NCI-H1417 (cell line): ENCODE data around the gene HLA-C.
"Not testable (repeated sequence)": the region's sequence is repeated elsewhere in the genome, so short reads cannot be mapped to it uniquely, and the experiment has no call there.

Experiments
- DNase-seq, 3 experiments: peaks; one replicate each; lab custom pipeline; 2025; lab: John Stamatoyannopoulos, UW

The HLA-C gene

DNA sequence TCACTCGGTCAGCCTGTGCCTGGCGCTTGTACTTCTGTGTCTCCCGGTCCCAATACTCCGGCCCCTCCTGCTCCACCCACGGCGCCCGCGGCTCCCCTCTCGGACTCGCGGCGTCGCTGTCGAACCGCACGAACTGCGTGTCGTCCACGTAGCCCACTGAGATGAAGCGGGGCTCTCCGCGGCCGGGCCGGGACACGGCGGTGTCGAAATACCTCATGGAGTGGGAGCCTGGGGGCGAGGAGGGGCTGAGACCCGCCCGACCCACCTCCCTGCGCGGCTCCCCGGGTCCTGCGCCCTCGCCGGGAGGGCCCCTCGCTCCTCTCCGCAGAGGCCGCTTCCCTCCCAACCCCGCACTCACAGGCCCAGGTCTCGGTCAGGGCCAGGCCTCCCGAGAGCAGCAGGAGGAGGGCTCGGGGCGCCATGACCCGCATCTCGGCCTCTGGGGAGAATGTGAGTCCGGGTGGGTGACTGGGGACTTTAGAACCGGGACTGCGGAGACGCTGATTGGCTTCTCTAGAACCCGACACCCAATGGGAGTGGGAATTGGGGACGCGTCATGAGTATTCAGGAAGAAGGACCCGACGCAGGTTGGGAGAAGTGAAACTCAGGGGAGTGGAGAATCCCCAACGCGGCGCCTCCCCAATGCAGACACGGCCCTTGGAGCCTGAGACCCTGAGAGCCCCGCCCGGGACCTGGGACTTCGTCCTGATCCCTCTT is at the start of gene HLA-C:
HLA-C (minus strand) TSS at position 452 of the 717 bp plus-strand sequence; CDS start at position 431, 21 bp downstream.
- DNase-seq = peak; percentile 82 to 91 (median 83)

GRCh38 chr6:31321005-31321707 is 49.3 kb upstream of the HLA-C start:
- DNase-seq = no peak

DNA sequence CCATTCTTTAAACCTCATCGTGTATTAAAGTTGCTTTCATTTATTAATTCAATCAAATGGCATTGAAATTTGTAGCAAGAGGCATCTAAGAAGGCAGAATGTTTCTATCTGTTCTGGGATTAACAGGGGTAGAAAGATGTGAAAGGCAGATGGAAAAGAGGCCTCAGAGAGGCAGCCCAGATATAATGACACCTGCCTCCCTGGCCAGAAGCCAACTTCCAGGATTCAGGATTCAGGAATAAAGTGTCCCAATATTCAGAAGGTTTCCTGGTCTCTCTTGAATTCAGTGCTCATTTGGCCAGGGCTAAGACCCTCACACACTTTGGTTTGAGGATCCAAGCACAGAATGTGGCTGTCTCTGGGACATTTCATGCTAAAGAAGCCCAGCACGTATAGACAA is 45.1 kb upstream of the HLA-C start:
- DNase-seq = no peak

DNA sequence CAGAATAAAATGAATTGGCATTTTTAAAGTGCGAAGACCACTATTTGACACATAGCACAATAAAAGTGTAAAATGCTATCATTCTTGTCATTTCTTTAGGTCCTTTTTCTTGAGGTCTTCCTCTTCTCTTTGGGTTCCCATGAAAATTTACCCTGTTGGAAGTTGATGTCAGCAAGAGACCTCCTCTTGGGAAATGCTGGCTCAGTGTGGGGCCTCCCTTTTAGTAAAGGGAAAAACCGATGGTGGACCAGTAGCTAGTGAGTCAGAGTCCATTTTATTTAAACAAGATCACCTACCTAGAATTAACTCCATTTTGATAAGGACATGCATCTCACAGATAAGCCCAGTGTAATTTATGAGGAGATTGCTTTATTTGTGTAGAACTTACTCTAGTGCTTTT is 37.7 kb upstream of the HLA-C start:
- no peak for DNase-seq

GRCh38 chr6:31308845-31309175 is 36.9 kb upstream of the HLA-C start:
- no peak for DNase-seq

DNA sequence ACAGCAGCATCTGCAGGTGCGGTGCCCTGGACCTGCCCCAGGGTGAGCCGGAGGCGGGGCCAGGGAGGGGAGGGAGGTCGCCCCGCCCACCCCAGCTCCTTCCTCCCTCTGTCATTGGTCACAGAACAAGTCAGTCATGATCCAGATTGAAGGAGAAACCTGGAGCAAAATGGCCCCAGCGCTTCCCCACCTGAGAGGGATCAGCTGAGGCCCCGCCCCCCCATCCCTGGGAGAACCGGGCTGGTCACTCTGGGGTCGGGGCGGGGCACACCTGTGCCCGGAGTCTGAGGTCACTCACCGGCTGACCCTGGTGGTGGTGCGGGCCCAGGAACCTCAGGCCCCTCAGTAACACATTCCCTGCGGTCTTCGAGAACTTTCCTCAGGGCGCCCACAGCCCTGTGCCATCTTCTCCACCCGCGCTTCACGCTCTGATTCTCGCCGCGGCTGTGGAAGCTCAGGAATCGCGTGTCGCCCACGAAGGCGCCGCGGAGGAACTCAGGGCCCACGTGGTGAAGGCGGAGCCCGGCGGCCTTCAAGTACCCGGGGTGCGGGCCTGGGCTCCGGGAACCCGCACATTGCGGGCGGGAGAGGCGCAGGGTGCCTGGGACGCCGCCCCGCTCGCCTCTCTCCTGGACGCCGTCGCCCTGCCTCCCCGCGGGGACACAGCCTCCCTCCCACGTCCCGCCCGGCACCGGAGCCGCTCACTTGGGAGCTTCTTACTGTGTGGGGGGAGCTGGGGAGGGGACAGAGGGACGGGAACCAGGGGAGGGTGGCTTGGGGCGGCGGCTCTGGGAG is 36.4 kb upstream of the HLA-C start:
- peak; percentile 68 to 86 (median 73) for DNase-seq

- no peak for DNase-seq
Observed at GRCh38 chr6:31307669-31308049, 35.8 kb upstream of the HLA-C start.

DNA sequence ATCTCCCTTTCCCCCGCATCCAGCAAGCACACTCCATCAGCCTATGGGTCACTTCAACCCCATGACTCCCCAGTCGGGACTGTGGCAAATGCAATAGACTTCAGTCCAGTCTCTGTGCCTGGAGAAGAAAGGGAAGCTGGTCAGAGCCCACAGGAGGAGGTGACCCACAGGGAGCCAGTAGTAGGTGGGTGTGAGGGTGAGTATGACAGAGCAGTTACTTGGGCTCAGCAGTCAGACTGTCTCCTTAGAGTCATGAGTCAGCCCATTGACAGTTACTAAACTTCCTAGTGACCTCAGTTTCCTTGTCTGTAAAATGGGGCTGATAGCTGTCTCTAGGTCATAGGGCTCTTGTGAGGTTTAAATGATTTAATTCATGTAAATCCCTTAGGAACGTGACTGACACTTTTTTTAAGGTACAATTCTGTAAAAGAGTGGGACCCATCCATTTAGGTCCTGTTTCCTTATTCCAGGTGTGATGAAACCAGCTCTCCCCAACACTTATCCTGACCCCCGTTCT is 33.9 kb upstream of the HLA-C start:
- DNase-seq = no peak

DNA sequence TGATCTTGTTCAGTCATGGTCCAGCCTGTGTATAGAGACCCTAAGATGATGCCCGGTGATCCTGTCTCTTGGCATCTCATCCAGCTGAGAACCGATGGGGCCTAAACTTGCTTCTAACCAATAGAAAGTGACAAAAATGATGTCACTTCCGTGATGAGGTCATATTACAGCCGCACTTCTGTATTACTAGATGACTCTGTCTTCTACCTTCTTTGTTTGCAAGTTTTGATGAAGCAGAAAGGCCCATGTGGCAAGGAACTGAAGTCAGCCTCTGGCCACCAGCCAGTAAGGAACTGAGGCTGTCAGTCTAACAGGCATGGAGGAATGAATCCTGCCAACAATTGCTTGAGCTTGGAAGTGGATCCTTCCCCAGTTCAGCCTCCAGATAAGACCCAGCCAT is 32.8 kb upstream of the HLA-C start:
- DNase-seq = no peak

DNA sequence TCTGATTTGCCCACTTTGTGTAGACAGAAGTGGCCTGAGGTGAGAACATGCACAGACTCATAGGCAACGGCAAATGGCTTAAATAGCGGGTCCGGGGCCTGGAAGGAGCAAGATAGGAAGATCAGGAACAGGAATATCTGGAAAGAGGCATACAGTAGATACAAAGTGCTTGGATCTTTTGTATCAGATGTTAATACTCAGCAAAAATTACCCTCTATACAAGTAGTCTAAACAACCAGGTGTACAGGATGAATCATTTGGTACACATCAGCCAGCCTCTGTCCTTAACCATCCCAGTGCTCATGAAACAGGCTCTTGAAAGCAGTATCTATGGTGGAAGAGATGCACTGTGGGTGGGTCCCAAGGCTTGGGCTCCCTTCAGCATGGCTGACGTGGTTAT is 28.9 kb upstream of the HLA-C start:
- no peak for DNase-seq

DNA sequence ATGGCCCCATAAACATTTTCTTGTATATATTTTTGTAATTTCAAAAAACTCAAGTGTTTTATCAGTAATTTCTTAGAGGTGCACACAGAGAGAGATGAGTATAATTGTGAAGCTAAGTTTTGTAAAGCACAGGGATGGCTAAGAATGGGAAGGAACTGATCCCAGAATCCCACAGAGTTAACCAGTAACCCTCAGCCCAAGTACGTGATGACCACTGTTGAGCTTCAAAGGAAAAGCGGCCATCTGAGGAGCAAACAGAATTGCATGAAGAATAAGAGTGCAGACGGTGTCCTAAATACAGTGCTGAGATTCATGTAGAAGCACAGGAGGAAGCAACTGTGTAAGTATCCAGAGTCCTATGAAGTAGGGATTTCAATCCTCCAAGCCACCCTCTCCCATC is 28.1 kb upstream of the HLA-C start:
- DNase-seq = no peak

GRCh38 chr6:31299511-31299910 is 27.6 kb upstream of the HLA-C start:
- no peak for DNase-seq

- no peak for DNase-seq
Observed at GRCh38 chr6:31294056-31294455, 22.2 kb upstream of the HLA-C start.

DNA sequence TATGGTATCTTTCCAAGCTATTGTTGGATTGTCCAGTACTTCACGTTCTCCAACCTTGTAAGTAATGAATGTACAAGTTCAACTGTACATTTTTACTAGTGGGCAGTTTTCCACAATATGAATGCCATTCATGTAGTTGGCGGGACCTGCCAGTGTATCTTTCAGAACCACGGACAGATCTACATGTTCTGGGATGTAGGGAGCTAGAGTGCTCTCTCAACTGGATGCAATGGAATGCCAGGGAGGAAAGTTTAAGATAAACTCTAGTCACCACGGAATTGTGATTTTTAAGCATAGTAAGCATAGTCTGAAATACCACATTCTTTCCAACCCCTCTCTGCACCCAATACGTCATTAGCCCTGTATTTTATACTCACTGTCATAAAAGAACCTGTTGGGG is 21.5 kb upstream of the HLA-C start:
- DNase-seq = no peak

DNA sequence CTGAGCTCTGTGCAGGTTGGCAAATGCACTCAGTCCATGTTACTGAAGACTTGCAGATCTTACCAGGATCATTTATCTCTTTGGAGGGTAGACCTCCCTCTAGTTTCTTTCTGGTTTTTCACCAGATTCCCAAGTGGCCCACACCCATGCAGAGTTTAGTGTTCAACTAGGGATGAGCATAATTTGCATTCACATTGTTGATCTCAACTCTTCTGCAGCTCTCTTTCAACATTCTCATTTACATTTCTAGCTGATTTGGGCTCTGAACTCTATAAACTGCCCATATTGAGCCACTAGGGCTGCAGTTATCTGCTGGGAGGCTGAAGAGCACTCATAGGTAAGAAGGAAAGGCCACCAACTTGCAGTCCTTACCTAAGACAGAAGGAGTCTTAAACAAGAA is 17.9 kb upstream of the HLA-C start:
- no peak for DNase-seq

DNA sequence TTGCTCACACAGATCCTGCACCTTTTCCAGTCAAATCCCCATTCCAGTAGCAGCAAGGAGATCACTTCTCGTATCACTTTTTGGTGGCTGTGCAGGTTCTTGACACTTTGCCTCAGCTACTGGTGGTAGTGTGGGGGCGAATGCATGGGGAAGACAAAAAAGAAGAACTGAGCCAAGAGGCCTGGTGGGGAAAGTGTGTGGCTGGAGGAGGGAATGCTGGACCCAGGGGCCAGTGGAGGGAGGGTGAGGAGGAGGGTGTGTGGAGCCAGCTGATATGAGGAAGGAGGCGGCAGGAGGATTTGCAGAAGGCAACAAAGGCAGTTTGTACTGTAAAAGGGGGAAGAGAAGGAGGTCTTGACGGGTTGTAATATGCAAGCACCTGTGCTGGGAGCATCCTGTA is 15.7 kb upstream of the HLA-C start:
- DNase-seq = no peak

- no peak for DNase-seq
Observed at GRCh38 chr6:31285982-31286381, 14.1 kb upstream of the HLA-C start.

- no peak for DNase-seq
Observed at GRCh38 chr6:31285486-31285885, 13.6 kb upstream of the HLA-C start.

GRCh38 chr6:31279647-31280046 is 7.8 kb upstream of the HLA-C start:
- not testable (repeated sequence) for DNase-seq

GRCh38 chr6:31272836-31273626 is 1.1 kb upstream of the HLA-C start:
- DNase-seq = no peak

GRCh38 chr6:31272436-31272835 is 544 bp upstream of the HLA-C start:
- no peak for DNase-seq
